Hepatocyte (in vitro differentiated cells): Measurements from ENCODE around the gene FOXQ1. TPM values are rescaled to one million over a fixed set of nuclear protein-coding genes. Genes with fewer than 3 reads are reported as not detected.

Experiments
- DNase-seq: peaks from one replicate; pipeline ENCODE4 v3.0.0-alpha.2; 2016; ENCODE audit warnings: low spot score
- H2AFZ ChIP-seq: fragments of 200-600 bp; sonication (generic); 2 replicates; pipeline ENCODE4 v1.6.0; 2016; ENCODE audit warnings: antibody characterized with exemption, mild to moderate bottlenecking
- H3K27ac ChIP-seq: fragments of 200-600 bp; sonication (generic); 2 replicates; pipeline ENCODE4 v1.5.1; 2016; ENCODE audit warnings: mild to moderate bottlenecking
- H3K27me3 ChIP-seq: fragments of 200-600 bp; sonication (generic); 2 replicates; pipeline ENCODE4 v1.6.1; 2016
- H3K36me3 ChIP-seq: fragments of 200-600 bp; sonication (generic); replicated peaks from 2 replicates; pipeline ENCODE4 v1.5.1; 2016; ENCODE audit warnings: low read depth; ENCODE audit not compliant: insufficient read depth
- H3K4me1 ChIP-seq: fragments of 200-600 bp; sonication (generic); 2 replicates; pipeline ENCODE4 v1.5.1; 2016; ENCODE audit warnings: mild to moderate bottlenecking, moderate library complexity; ENCODE audit not compliant: insufficient read depth
- H3K4me2 ChIP-seq: fragments of 200-600 bp; sonication (generic); 2 replicates; pipeline ENCODE4 v1.6.0; 2016
- H3K4me3 ChIP-seq: fragments of 200-600 bp; sonication (generic); 2 replicates; pipeline ENCODE4 v1.5.1; 2016; ENCODE audit warnings: mild to moderate bottlenecking
- H3K79me2 ChIP-seq: fragments of 200-600 bp; sonication (generic); 2 replicates; pipeline ENCODE4 v1.6.0; 2017; ENCODE audit warnings: mild to moderate bottlenecking
- H3K9me2 ChIP-seq: fragments of 200-600 bp; sonication (generic); replicated peaks from 2 replicates; pipeline ENCODE4 v1.6.0; 2017; ENCODE audit warnings: mild to moderate bottlenecking; ENCODE audit not compliant: insufficient read depth
- H3K9me3 ChIP-seq: fragments of 200-600 bp; sonication (generic); 2 replicates; pipeline ENCODE4 v1.5.1; 2016; ENCODE audit warnings: low read depth, mild to moderate bottlenecking
- H4K20me1 ChIP-seq: fragments of 200-600 bp; sonication (generic); 2 replicates; pipeline ENCODE4 v1.6.0; 2016; ENCODE audit warnings: mild to moderate bottlenecking; ENCODE audit not compliant: insufficient read depth, poor library complexity, severe bottlenecking
- EZH2 ChIP-seq: fragments of 200-600 bp; sonication (generic); IDR thresholded peaks from 2 replicates; pipeline ENCODE4 v1.6.1; 2016; ENCODE audit warnings: antibody characterized with exemption, mild to moderate bottlenecking, borderline replicate concordance
- EZH2phosphoT487 ChIP-seq: fragments of 200-600 bp; sonication (generic); IDR thresholded peaks from one replicate; pipeline ENCODE4 v1.6.1; 2018; ENCODE audit warnings: antibody characterized with exemption, mild to moderate bottlenecking, low read depth, moderate library complexity; ENCODE audit not compliant: unreplicated experiment, severe bottlenecking
- WGBS: methylation state at CpG from one replicate; pipeline ENCODE4 v1.1.6; 2016; ENCODE audit warnings: low lambda C conversion rate; ENCODE audit errors: missing lambda C conversion rate; 5-methylcytosine and 5-hydroxymethylcytosine counted together
- polyA plus RNA-seq: library from polyadenylated mRNA; unstranded; fragments of >200 nt; fragmentation: Nextera tagmentation; extraction: Ambion mirVana; gene quantifications from 2 replicates; pipeline ENCODE4 v1.2.1, GENCODE V29; 2016
- total RNA-seq: library from RNA; depleted of rRNA; stranded (reverse); fragments of >200 nt; gene quantifications from 2 replicates; pipeline ENCODE4 v1.2.3, GENCODE V29; 2014
- TF ChIP-seq, protein P1 (sequence below): fragments of 200-600 bp; sonication (generic); IDR thresholded peaks from 2 replicates; pipeline ENCODE4 v1.5.1; 2016; ENCODE audit warnings: antibody characterized with exemption, mild to moderate bottlenecking; ENCODE audit not compliant: poor library complexity

FOXQ1 gene
- total and polyA plus RNA-seq, 2 experiments from 2014 or later = 12.8 to 25.9 TPM

DNA sequence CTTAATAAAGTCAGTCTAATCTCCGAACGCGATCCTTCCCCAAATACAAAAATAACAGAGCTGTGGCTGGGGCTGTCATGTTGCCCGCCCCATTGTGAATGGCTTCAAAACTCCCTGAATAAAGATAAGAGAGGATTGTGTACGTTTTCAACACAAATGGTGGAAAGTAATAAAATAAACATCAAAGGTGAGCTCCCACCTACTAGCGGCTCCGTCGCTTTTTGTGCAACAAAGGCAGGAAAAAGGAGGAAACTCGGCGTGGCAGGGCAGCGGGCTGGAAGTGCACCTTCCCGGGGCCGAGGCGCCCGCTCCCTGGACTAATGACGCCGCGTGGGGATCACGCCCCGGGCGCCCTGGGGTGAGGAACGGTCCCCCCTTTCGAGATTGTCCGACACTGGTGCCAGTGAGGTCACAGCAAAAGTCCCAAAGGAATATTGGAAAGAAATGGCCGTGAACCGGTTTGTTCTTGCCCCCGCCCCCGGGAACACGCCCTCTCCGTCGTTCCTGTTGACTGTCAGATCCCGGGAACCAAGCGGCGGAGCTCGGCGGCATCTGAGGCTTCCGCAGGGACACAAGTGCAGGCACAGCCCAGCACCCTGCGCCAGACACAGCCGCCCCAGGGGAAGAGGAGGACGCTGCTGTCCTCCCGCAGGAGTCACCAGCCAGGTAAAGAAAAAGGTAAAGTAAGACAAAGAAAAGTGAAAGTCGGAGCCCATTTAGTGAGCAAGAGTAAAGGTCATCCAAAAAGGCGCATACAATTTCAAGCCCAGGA, 1.1 kb upstream of the FOXQ1 start:
- DNase-seq = peak; percentile 73
- peak overlapping the region; percentile 78 for H3K27ac ChIP-seq
- peaks cover 12% of the 10 kb centered on the region for H3K4me1 ChIP-seq
- TF ChIP-seq EZH2phosphoT487 = no peak
- TF ChIP-seq, protein P1, sequence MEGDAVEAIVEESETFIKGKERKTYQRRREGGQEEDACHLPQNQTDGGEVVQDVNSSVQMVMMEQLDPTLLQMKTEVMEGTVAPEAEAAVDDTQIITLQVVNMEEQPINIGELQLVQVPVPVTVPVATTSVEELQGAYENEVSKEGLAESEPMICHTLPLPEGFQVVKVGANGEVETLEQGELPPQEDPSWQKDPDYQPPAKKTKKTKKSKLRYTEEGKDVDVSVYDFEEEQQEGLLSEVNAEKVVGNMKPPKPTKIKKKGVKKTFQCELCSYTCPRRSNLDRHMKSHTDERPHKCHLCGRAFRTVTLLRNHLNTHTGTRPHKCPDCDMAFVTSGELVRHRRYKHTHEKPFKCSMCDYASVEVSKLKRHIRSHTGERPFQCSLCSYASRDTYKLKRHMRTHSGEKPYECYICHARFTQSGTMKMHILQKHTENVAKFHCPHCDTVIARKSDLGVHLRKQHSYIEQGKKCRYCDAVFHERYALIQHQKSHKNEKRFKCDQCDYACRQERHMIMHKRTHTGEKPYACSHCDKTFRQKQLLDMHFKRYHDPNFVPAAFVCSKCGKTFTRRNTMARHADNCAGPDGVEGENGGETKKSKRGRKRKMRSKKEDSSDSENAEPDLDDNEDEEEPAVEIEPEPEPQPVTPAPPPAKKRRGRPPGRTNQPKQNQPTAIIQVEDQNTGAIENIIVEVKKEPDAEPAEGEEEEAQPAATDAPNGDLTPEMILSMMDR = no peak
- TF ChIP-seq EZH2 = peak; percentile 53
- peak overlapping the region; percentile 46 for H2AFZ ChIP-seq
- H3K9me3 ChIP-seq = peaks cover 2% of the 10 kb centered on the region
- no peaks in the 10 kb centered on the region for H4K20me1 ChIP-seq
- H3K4me3 ChIP-seq = peak overlapping the region; percentile 25
- peak overlapping the region; percentile 87 for H3K4me2 ChIP-seq
- H3K36me3 ChIP-seq = no peaks in the 10 kb centered on the region
- H3K9me2 ChIP-seq = no peaks in the 10 kb centered on the region
- WGBS = 9% methylated on average over 43 of the region's 43 CpGs
- H3K27me3 ChIP-seq = peaks cover 54% of the 10 kb centered on the region
- H3K79me2 ChIP-seq = peaks cover 16% of the 10 kb centered on the region

DNA sequence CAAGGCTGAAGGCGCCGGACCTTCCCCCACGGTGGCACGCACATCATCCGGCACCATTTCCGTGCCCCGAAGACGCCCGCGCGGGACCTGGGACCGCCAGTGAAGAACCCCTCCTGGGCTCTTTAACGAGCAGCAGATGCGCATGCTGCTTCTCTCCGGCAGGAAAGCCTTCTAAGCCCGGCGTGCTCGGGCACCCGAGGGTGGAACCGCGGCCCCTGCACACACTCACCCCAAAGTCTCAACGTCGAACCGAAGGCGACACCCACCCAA, 240 bp downstream of the FOXQ1 start:
- TF ChIP-seq, protein P1 = no peak
- no peak for TF ChIP-seq EZH2phosphoT487
- TF ChIP-seq EZH2 = no peak
- H4K20me1 ChIP-seq = no peaks in the 10 kb centered on the region
- WGBS = under 1% methylated on average over 22 of the region's 25 CpGs
- H3K4me3 ChIP-seq = peak overlapping the region; percentile 25
- peaks cover 62% of the 10 kb centered on the region for H3K27me3 ChIP-seq
- H3K27ac ChIP-seq = peak overlapping the region; percentile 78
- peaks cover 16% of the 10 kb centered on the region for H3K79me2 ChIP-seq
- peaks cover 12% of the 10 kb centered on the region for H3K4me1 ChIP-seq
- no peaks in the 10 kb centered on the region for H3K9me3 ChIP-seq
- H3K4me2 ChIP-seq = peak overlapping the region; percentile 87
- no peaks in the 10 kb centered on the region for H3K36me3 ChIP-seq
- no peaks in the 10 kb centered on the region for H3K9me2 ChIP-seq
- no peak for DNase-seq
- H2AFZ ChIP-seq = peak overlapping the region; percentile 46

DNA sequence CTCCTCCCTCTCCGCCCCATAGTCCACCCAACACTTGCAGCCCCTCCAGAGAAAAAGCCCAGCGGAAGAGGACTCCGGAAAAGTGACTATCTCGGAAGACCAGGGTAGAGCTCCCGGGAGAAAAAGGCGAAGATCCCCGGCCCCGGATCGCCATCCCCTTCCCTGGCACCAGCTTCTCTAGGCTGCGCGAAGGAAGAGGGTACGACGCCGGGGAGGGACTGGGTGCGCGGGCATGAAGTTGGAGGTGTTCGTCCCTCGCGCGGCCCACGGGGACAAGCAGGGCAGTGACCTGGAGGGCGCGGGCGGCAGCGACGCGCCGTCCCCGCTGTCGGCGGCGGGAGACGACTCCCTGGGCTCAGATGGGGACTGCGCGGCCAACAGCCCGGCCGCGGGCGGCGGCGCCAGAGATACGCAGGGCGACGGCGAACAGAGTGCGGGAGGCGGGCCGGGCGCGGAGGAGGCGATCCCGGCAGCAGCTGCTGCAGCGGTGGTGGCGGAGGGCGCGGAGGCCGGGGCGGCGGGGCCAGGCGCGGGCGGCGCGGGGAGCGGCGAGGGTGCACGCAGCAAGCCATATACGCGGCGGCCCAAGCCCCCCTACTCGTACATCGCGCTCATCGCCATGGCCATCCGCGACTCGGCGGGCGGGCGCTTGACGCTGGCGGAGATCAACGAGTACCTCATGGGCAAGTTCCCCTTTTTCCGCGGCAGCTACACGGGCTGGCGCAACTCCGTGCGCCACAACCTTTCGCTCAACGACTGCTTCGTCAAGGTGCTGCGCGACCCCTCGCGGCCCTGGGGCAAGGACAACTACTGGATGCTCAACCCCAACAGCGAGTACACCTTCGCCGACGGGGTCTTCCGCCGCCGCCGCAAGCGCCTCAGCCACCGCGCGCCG, 822 bp downstream of the FOXQ1 start:
- peaks cover 12% of the 10 kb centered on the region for H3K4me1 ChIP-seq
- peak overlapping the region; percentile 78 for H3K27ac ChIP-seq
- TF ChIP-seq, protein P1 = peak; percentile 7
- TF ChIP-seq EZH2 (no peak), EZH2phosphoT487 (no peak)
- peaks cover 16% of the 10 kb centered on the region for H3K79me2 ChIP-seq
- WGBS = 1% methylated on average over 58 of the region's 109 CpGs
- H2AFZ ChIP-seq = peak overlapping the region; percentile 46
- peak overlapping the region; percentile 87 for H3K4me2 ChIP-seq
- peak overlapping the region; percentile 25 for H3K4me3 ChIP-seq
- peak; percentile 50 for DNase-seq
- no peaks in the 10 kb centered on the region for H3K9me2 ChIP-seq
- peaks cover 59% of the 10 kb centered on the region for H3K27me3 ChIP-seq
- no peaks in the 10 kb centered on the region for H3K9me3 ChIP-seq
- H4K20me1 ChIP-seq = no peaks in the 10 kb centered on the region
- H3K36me3 ChIP-seq = no peaks in the 10 kb centered on the region
